MG63 (cell line): Measurements from ENCODE around the gene OXNAD1. TPM values are rescaled to one million over a fixed set of nuclear protein-coding genes. Genes with fewer than 3 reads are reported as not detected.
"Not testable (repeated sequence)": the region's sequence is repeated elsewhere in the genome, so short reads cannot be mapped to it uniquely, and the experiment has no call there.

Experiments
- DNase-seq: peaks from one replicate; pipeline ENCODE4 v3.0.0-alpha.2; 2020
- H3K27me3 ChIP-seq: fragments of 250-450 bp; sonication (Bioruptor Pico); 2 replicates; pipeline ENCODE4 v1.5.1; 2020; ENCODE audit warnings: mild to moderate bottlenecking, moderate library complexity
- H3K36me3 ChIP-seq: fragments of 250-450 bp; sonication (Bioruptor Pico); 2 replicates; pipeline ENCODE4 v1.5.1; 2020; ENCODE audit warnings: mild to moderate bottlenecking, moderate library complexity
- H3K4me3 ChIP-seq: fragments of 250-450 bp; sonication (Bioruptor Pico); 2 replicates; pipeline ENCODE4 v1.5.1; 2020; ENCODE audit warnings: mild to moderate bottlenecking, moderate library complexity
- H3K9me3 ChIP-seq: fragments of 250-450 bp; sonication (Bioruptor Pico); 2 replicates; pipeline ENCODE4 v1.5.1; 2020; ENCODE audit warnings: mild to moderate bottlenecking, moderate library complexity
- total RNA-seq: library from RNA; depleted of rRNA; stranded (reverse); fragments of >200 nt; shearing (Covaris generic); gene quantifications from 2 replicates; pipeline ENCODE4 v1.2.3, GENCODE V29; 2014; ENCODE audit warnings: low replicate concordance

The OXNAD1 gene
- total RNA-seq, 1 experiment from 2014 or later, result 8.8 TPM

DNA sequence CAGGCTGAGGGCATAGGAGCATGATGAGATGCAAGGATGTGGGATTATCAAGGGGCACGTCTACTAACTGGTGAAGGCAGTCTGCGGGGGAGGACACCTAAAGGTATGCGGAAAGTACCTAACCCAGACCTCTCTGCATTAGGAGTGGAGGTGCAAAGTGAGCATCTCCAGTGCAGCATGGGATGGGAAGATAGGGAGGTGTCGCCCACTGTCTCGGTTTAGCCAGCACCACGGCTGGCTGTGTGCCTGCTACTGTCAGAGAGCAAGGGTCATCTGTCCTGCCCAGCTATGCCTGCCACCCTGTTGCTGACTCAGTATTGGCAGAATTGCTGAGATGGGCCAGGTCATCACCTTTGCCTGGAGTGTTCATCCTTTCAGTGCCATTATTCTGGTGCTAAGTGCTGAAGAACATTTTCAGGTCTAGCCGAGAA lies 40.1 kb downstream of the OXNAD1 start:
- Histone ChIP-seq H3K9me3 (no peaks in the 10 kb centered on the region), H3K27me3 (no peaks in the 10 kb centered on the region), H3K4me3 (no peak overlapping the region), H3K36me3 (no peaks in the 10 kb centered on the region)
- DNase-seq, result no peak

DNA sequence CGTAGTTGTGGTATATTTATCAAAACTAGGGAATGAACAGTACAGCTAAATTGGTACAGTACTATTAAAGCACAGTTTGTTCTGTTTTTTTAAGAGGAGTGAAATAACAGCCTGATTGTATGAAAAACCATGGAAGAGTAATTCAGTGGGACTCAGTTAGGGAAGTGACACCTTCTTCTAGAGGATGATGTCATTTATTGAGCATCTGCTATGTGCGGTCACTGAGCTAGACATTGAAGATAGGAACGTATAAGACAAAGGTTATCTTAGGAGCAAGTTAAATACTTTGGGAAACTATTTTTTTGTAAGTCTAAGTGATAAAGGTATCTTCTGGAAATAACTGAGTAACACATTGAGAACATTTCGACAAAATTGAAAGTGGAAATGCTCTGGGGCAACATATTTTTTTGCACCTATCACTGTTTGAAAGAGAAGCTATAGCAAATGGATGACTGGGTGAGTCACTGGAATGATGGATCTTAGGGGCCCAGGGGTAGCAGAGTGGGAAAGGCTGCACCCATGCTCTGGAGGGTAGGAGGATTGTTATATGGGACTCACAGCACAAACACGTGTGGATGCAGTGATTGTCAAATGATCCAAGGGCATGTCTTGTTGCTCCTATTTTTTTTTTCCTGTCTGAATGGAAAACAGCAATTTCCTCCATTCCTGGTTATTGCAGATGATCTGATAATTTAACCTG lies 43.0 kb downstream of the OXNAD1 start:
- H3K36me3 ChIP-seq, result no peaks in the 10 kb centered on the region; the same call in 1 of the 2 replicates
- no peaks in the 10 kb centered on the region for H3K27me3 ChIP-seq
- H3K9me3 ChIP-seq, result no peaks in the 10 kb centered on the region
- no peak for DNase-seq
- H3K4me3 ChIP-seq, result no peak overlapping the region

DNA sequence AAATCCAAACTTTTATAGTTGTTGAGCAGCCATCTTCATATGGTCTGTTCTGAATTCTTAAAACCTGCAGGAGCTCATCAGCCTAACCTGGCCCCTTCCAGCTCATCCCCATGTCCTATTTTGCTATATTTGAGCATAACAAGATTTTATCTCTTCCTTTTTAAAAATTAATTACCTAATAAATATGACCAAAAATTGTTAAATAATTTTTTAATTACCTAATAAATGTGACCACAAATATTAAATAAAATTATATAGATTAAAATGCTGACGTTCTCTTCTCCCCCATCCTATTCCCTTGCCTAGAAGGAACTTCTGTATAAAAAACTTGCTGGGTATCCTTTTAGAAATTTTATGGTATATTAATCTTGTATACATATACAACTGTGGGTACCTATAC lies 43.7 kb downstream of the OXNAD1 start:
- Histone ChIP-seq H3K4me3 (no peak overlapping the region), H3K27me3 (no peaks in the 10 kb centered on the region), H3K9me3 (no peaks in the 10 kb centered on the region), H3K36me3 (no peaks in the 10 kb centered on the region; the same call in 1 of the 2 replicates)
- no peak for DNase-seq

DNA sequence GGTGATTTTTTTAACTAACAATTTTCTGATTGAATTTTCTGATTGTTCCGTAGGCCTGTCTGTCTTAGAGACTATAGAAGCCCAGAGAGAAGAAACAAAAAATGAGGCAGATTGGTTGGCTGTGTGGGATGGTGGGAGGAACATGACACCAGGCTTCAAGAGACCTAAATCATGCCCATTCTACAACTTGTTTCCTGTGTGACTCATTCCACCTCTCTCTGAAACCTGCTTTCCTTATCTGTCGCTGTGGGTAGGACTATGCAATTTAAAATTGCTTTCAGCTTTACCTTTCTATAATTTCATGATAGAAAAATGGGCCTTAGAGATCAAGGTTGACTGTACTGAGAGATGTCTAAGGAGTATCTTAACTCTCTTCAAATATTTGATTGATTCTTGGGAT lies 44.5 kb downstream of the OXNAD1 start:
- H3K9me3 ChIP-seq, result no peaks in the 10 kb centered on the region
- DNase-seq, result no peak
- H3K36me3 ChIP-seq, result no peaks in the 10 kb centered on the region; the same call in 1 of the 2 replicates
- H3K27me3 ChIP-seq, result no peaks in the 10 kb centered on the region
- H3K4me3 ChIP-seq, result no peak overlapping the region

DNA sequence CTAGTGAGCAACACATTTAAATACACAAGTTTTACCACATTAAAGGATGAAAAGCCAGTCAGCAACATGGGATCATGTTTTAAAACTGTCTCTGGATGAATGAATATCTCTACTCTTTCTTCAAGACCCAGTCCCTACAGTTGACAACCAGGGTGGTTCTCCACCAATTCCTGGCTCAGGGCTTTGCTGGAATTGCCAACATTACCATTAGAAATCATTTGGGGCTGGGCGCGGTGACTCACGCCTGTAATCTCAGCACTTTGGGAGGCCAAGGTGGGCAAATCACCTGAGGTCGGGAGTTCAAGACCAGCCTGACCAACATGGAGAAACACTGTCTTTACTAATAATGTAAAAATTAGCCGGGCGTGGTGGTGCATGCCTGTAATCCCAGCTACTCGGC lies 45.5 kb downstream of the OXNAD1 start:
- H3K27me3 ChIP-seq, DNase-seq, H3K4me3 ChIP-seq, H3K9me3 ChIP-seq, H3K36me3 ChIP-seq: not testable (repeated sequence)

DNA sequence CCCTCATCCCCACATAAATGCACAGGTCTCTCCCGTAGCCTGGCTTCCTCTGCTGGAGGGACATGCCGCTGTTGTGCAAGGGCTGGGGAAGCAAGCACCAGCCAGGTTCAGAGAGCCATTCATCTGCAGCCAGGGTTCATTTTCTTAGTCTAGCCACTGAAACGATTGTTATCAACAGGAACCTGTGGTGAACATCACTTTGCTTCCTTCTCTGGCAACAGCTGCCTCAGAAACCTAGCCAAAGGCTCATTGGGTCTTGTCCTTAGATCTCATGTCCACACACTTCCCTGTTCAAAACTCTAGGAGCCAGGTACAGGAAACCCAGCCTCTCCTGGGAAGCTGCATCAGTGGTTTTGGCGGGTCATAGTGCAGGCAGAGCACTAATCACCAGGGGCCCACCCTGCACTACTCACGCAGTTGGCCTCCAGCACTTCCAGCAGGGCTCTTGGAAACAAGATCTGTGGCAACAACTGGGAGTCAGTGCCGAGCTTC lies 47.0 kb downstream of the OXNAD1 start:
- H3K36me3 ChIP-seq, result no peaks in the 10 kb centered on the region; the same call in 1 of the 2 replicates
- H3K4me3 ChIP-seq, result no peak overlapping the region
- H3K27me3 ChIP-seq, result no peaks in the 10 kb centered on the region
- DNase-seq, result peak; percentile 19
- no peaks in the 10 kb centered on the region for H3K9me3 ChIP-seq

DNA sequence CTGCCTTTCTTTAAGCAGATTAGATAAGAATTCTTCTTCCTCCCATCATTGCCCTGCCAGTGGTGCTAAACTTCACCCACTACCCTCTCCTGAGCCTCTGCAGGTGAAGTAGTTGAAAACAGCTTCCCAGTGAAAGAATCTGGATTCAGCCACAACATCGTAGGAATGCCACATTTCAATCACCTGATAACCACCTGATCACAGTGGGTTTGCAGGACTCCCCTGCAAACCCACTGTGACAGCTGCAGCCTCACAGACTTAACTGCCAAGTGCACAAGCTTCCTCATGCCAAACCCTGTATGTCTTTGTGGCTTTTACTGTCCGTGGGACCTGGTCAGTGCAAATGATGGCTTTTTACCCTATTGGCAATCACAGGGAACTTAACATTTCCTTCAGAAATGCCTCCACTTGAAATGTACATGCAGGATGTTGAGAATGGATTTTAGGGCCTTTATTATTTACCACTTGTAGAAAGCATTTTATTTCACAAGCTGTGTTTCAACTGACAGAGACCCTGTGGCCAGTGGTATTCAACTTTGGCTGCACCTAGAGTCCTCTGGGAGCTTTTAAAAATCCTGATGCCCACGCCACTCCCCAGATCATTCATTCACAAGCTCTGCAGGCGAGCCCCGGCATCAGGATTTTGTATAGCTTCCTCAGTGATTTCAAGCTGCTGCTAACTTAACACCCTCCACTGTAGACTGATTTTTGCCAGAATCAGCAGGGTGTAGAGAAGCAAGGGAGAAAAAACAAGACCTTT lies 49.1 kb downstream of the OXNAD1 start:
- no peak overlapping the region for H3K4me3 ChIP-seq
- H3K27me3 ChIP-seq, result no peaks in the 10 kb centered on the region
- DNase-seq, result no peak
- no peaks in the 10 kb centered on the region; the same call in 1 of the 2 replicates for H3K36me3 ChIP-seq
- H3K9me3 ChIP-seq, result no peaks in the 10 kb centered on the region

DNA sequence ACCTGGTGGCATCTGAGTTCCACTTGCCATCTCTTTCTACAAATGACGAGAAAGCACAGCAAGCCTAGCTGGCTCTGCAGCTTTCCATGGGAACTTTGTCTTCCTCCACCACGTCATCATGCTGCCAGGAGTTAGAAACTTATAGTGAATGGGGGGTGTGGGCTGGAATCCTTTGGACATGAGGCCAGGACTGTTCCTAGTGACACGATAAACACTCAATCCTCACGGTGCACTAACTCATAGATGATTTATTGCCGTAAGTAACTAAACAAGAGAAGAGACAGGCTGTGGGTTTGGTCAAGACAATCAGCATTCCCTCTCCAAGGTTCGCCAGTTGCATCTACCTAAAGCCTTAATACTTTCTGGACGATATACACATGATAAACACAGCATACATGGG lies 50.6 kb downstream of the OXNAD1 start:
- no peak overlapping the region for H3K4me3 ChIP-seq
- no peaks in the 10 kb centered on the region; the same call in 1 of the 2 replicates for H3K36me3 ChIP-seq
- DNase-seq, result no peak
- H3K27me3 ChIP-seq, result no peaks in the 10 kb centered on the region
- H3K9me3 ChIP-seq, result no peaks in the 10 kb centered on the region

DNA sequence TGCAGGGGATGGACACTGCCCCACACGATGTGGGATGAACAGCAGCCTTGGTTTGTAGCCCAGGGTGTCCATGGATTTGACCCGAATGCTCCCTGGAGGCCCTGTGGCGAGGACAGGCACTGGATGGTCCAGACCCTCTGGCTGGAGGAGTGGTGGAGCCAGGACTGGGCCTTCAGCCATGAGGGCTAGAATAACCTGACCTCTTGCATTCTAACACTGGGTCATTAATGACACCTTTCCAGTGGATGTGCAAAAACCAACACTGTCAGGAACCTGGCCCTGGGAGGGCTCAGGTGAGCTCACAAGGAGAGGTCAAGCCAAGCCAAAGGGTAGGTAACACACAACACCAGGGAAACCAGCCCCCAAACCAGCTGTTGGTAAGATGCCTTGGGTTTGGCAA lies 51.4 kb downstream of the OXNAD1 start:
- Histone ChIP-seq H3K27me3 (no peaks in the 10 kb centered on the region), H3K9me3 (no peaks in the 10 kb centered on the region), H3K36me3 (no peaks in the 10 kb centered on the region; the same call in none of the 2 replicates), H3K4me3 (no peak overlapping the region)
- DNase-seq, result no peak

DNA sequence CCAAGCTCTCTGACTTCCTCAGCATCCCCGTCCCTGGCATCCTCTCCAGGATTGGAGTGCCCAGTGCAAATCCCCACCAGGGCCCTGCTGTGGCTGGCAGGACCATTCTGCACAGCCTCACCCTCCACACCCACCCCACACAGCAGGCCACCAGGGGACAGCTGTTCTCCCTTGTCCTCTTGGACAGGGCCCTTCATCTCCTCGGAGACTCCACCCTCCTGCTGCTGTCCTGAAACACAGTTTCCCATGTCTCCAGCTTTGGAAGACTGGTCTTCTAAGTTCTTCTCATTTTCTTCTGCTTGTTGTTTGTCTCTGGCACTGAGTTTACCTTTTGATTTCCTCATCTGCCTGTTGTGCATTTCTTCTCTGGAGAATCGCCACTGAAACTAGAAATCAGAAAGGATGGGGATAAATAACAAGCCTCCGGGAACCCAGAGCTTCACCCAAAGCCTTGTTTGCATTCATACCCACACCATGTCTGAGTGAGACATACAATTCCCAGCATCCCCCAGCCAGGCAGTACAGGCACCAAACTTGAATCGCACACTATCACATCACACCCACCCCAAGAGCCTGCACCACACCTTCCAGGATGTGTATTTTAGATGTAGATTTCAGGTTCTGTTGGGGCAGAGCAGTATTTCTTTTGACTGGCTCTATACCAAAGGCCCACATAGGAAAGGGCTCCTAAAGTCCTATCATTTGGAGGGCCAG lies 52.0 kb downstream of the OXNAD1 start:
- no peaks in the 10 kb centered on the region for H3K9me3 ChIP-seq
- no peak overlapping the region for H3K4me3 ChIP-seq
- no peaks in the 10 kb centered on the region for H3K27me3 ChIP-seq
- DNase-seq, result no peak
- peaks cover 2% of the 10 kb centered on the region for H3K36me3 ChIP-seq

DNA sequence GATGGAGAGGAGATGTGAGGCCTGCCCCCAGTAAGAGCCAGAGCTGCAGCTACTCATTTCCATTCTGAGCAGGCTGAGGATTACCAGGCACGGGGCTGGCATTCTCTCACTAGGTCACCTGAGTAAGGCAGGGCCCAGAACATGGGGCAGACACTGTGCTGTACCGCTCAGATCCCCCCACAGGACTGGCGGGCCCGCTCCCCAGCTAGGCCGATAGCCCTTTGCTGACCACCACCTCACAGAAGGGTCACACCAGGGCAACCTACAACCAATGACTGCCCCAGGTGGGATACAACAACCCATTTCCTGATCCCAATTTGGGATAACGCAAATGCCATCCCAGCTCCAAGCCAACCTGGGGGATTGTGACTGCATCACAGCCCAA lies 52.5 kb downstream of the OXNAD1 start:
- H3K9me3 ChIP-seq, result no peaks in the 10 kb centered on the region
- H3K27me3 ChIP-seq, result no peaks in the 10 kb centered on the region
- DNase-seq, result no peak
- H3K36me3 ChIP-seq, result peaks cover 2% of the 10 kb centered on the region
- H3K4me3 ChIP-seq, result no peak overlapping the region

DNA sequence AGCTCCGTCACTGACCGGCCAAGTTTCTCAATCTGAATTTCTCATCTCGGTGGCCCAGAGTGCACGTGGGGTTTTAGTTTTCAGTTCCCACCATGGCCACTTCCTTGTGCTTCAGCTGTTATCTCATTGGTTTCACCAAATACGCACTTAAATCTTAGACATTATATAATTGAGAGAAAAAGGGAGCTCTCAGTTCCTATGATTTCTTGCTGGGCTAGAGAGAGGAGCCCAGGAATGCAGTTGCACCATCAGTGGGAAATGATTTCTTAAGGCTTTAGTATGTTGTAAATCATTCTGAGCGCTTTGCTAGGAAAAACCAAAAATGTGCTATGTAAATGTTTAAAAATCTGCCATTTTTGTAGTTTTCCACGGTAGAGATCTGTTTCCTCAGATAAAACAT lies 53.2 kb downstream of the OXNAD1 start:
- peaks cover 2% of the 10 kb centered on the region; the same call in 1 of the 2 replicates for H3K36me3 ChIP-seq
- no peak overlapping the region for H3K4me3 ChIP-seq
- no peaks in the 10 kb centered on the region for H3K27me3 ChIP-seq
- DNase-seq, result no peak
- no peaks in the 10 kb centered on the region for H3K9me3 ChIP-seq

DNA sequence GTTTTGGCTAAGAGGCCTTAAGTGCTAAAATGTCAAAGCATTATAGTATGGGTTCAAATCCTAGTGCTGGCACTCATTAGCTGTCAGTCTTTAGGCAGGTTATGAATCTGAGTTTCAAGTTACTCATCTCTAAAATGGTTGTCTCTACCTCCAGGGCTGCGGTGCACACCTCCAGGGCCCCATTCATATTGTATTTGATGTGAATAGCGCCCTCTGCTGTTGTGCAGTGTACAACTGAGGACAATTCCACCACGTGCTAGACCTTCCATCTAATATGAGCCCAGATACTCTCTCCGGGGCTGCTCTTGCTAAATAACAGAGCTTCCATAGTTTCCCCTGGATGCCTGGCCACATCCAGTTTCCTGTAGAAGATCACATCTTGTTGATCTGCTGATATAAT lies 54.3 kb downstream of the OXNAD1 start:
- DNase-seq, result no peak
- Histone ChIP-seq H3K4me3 (no peak overlapping the region), H3K9me3 (no peaks in the 10 kb centered on the region), H3K36me3 (peaks cover 2% of the 10 kb centered on the region; the same call in 1 of the 2 replicates), H3K27me3 (no peaks in the 10 kb centered on the region)

DNA sequence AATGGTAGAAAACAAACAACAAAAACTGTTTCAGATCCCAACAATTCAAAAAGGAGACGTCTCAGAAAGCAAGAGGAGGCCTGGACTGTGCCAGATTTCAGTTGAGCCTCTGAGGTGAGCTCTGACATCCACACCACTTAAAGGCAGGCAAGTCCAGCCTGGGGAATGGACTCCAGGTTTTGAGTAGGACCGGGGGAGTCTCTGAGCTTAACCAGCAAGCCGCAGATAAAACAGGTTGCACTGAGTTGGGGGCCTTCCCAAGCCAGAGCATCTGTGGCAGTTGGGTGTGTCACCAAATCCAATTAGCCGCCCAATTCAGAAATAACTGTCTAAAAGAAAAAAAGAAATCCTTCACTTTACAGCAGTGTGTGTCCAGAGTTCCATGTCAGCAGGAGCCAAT lies 54.7 kb downstream of the OXNAD1 start:
- no peak overlapping the region for H3K4me3 ChIP-seq
- peaks cover 2% of the 10 kb centered on the region; the same call in 1 of the 2 replicates for H3K36me3 ChIP-seq
- no peaks in the 10 kb centered on the region for H3K27me3 ChIP-seq
- DNase-seq, result no peak
- H3K9me3 ChIP-seq, result no peaks in the 10 kb centered on the region

DNA sequence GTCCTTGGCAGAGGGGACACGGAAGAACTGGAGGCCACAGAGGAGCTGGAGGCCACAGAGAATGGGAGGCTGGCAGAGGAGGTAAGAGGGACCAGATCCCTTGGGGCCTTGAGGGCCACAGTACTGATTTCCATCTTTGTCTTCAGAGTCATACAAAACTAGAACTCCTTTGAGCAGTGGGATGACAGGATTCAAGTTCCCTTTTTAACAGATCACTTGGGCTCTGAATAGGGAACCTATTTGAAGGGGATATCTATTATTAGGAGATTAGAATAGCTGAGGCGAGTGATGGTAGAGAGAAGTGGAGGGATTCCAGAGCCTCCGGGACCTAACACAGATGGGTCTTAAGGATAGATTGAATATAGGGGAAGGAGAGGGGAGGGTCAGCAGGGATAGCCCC lies 55.7 kb downstream of the OXNAD1 start:
- H3K4me3 ChIP-seq, result no peak overlapping the region
- H3K36me3 ChIP-seq, result peaks cover 2% of the 10 kb centered on the region; the same call in 1 of the 2 replicates
- no peaks in the 10 kb centered on the region for H3K27me3 ChIP-seq
- H3K9me3 ChIP-seq, result no peaks in the 10 kb centered on the region
- no peak for DNase-seq

DNA sequence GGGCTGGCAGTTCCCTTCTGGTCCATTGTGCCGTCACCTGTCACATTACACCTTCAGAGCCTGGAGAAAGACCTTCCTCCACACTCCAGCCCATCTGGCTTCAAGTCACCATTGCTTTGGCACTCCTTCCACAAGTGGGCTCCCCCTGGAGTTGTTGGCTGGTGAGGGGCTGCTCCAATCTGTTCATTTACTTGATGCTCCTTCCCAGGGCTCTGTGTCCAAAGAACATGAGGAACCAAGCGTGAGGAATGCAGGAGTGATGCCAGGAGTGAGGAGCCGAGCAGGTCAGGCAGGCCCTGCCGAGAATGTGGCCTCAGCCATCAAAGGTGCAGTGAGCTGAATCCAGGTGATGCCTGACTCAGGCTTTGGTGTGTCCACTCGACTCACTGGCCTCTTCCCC lies 57.2 kb downstream of the OXNAD1 start:
- peaks cover 2% of the 10 kb centered on the region; the same call in 1 of the 2 replicates for H3K36me3 ChIP-seq
- H3K4me3 ChIP-seq, result no peak overlapping the region

DNA sequence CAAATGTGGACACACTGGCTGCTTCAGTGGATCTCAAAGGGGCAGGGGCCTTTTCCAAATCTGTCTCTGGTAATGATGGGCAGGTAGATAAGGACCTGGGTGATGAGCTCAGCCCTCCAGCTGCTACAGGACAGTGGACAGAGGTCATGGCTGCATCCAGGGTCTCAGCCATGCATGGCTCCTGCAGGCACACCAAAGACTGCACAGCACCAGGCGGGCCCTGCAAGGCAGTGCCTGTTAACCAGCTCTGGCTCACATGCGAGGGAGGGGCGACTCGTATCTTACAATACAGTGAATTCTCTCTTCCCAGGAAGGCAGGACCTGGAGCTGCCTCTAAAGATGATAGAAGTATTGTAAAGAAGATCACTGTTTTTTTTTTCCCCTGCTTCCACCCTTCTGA lies 58.7 kb downstream of the OXNAD1 start:
- Histone ChIP-seq H3K9me3 (no peaks in the 10 kb centered on the region), H3K27me3 (no peaks in the 10 kb centered on the region), H3K4me3 (no peak overlapping the region), H3K36me3 (peaks cover 2% of the 10 kb centered on the region; the same call in 1 of the 2 replicates)
- no peak for DNase-seq

More for the DNA sequence above, 57.2 kb downstream of the OXNAD1 start:
- Histone ChIP-seq H3K27me3 (no peaks in the 10 kb centered on the region), H3K9me3 (no peaks in the 10 kb centered on the region)
- no peak for DNase-seq
